Measurements from ENCODE around the gene SARDH.

- no peak for TF ChIP-seq POLR2A (IDR thresholded peaks at IDR 0.05)
- no peak for TF ChIP-seq CTCF (IDR thresholded peaks at IDR 0.05)
Observed at GRCh38 chr9:133653638-133654037, 84.5 kb downstream of the SARDH start.
